NCI-H526 (cell line): Measurements from ENCODE around the gene YAE1.
A peak's percentile ranks its signal among the peaks of the same experiment; 100 is the strongest.

Experiments used
- DNase-seq, 2 experiments: peaks; one replicate each; lab custom pipeline; 2025; lab: John Stamatoyannopoulos, UW

YAE1 gene

GRCh38 chr7:39607865-39608264 is 41.7 kb downstream of the YAE1 start:
- DNase-seq, result no peak

- DNase-seq, result no peak
Measured at GRCh38 chr7:39608278-39608677, 42.1 kb downstream of the YAE1 start.

GRCh38 chr7:39609113-39609934 is 43.1 kb downstream of the YAE1 start:
- DNase-seq, result peak in 1 of 2 experiments; percentile 51

- DNase-seq, result no peak
Measured at GRCh38 chr7:39609935-39610263, 43.7 kb downstream of the YAE1 start.

- peak in 1 of 2 experiments; percentile 10 for DNase-seq
Measured at GRCh38 chr7:39613577-39613976, 47.4 kb downstream of the YAE1 start.

- no peak for DNase-seq
Measured at GRCh38 chr7:39614299-39614698, 48.1 kb downstream of the YAE1 start.

- DNase-seq, result no peak
Measured at GRCh38 chr7:39615350-39615975, 49.3 kb downstream of the YAE1 start.

- DNase-seq, result no peak
Measured at GRCh38 chr7:39616138-39616537, 49.9 kb downstream of the YAE1 start.

- DNase-seq, result no peak
Measured at GRCh38 chr7:39617005-39617404, 50.8 kb downstream of the YAE1 start.

- no peak for DNase-seq
Measured at GRCh38 chr7:39618868-39619267, 52.7 kb downstream of the YAE1 start.

- DNase-seq, result no peak
Measured at GRCh38 chr7:39620486-39620885, 54.3 kb downstream of the YAE1 start.

- no peak for DNase-seq
Measured at GRCh38 chr7:39621261-39621660, 55.1 kb downstream of the YAE1 start.

- no peak for DNase-seq
Measured at GRCh38 chr7:39621784-39622411, 55.7 kb downstream of the YAE1 start.
